HG02571 (cell line): Measurements from ENCODE around the gene ADAMTS2.

Source experiments
- ATAC-seq: cut with Tn5 transposase; IDR thresholded peaks from one replicate; pipeline ENCODE4 v1.9.1; 2021; ENCODE audit warnings: mild to moderate bottlenecking, moderate library complexity; ENCODE audit not compliant: unreplicated experiment

ADAMTS2 gene

DNA sequence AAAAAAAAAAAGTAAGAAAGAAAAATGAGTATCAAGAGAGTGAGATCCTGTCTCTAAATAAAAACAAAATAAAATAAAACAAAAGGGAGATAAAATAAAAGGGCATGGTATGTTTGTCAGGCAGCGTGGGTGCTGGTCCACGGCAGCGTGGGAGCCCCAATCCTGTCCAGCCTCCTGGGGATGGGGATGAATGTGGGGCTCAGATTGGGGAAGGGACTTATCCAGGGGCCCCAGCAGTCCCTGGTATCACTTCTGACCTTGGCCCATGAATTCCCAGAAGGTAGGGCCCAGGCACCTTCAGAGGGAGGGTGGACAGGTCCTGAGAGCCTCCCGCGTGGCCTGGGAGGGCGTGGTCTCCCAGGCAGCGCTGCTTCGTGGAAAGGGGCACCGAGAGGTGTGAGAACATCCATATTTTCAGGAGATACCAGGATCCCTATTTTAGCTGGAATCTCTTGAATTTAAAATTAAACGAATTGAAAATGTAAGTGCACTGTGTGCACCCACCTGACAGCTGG is 213.9 kb downstream of the ADAMTS2 start:
- ATAC-seq = no peak

GRCh38 chr5:179130101-179130681 is 215.1 kb downstream of the ADAMTS2 start:
- ATAC-seq = no peak

DNA sequence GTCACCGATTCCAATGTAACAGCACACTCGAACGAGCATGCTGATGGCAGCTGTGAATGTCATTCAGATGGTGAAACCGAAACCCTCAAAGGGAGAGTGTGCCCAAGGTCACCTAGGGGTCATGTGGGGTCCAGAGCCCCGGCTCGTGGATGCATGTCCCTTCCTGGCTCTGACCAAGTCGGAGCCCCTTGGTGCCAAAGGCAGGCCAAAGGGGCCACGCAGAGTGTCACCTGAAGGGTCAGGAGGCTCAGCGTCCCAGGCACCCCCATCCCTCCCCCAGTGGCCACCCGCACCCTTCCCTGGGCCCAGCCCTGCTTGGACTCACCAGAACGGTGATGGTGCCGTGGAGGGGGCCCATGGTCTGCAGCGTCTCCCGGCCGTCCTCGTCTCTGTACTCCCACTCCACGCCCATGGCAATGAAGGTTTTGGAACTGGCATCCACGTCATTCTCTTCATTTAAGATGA is 215.6 kb downstream of the ADAMTS2 start:
- ATAC-seq = no peak

GRCh38 chr5:179128976-179129375 is 216.3 kb downstream of the ADAMTS2 start:
- no peak for ATAC-seq

DNA sequence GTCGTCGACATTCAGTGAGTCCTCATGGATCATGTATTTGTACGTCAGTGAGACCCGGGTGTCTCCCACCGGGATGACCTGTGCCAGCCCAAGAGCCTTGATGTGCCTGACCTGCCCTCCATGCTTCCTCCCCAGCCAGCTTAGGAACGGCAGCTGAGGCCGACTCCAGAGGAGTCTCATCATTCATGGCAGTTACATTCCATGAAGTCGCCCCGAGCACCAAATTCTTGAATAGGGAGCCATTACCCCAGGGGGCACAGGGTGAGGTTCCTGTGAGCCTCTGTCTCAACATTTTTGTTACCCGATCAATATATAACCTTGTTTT is 217.3 kb downstream of the ADAMTS2 start:
- no peak for ATAC-seq

DNA sequence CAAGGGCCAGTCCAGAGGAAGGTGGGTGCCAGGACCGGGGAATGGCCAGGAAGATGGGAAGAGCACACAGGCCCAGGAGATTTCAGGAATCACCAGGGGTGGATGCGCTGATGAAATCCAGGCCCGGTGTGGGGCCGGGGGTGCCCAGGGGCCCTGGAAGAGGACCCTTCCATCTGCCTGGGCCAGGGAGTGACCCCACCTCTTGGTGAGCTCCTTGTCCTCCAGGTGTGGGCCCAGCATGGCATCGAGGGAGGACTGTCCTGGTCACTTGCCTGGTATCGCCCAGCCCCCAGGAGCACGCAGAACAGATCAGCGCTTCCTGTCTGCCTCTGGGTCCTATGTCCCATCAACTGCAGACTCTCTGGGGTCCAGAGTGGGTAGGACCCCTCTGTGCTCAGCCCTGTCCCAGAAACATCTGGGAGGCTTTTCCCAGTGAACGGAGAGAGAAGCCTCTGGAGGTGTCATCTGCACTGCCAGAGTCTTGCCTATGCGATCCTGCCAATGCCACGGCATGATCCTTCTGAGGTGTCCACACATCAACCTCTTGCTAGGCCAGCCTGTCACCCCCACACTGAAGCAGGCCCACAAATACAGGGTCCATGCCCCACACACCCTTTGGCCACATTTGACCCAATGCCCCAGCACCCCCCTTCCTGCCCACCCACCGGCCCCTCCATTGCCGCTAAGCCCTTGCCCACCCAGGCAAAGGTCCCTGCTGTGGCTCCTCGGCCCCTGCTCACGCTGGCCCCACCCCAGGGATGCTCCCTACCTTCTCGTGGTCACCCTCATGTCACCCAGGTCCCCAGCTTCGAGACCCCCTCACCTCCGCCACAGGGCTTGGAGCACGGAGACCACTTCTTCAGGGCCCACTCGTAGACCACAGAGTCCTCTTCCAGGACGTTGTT is 217.9 kb downstream of the ADAMTS2 start:
- no peak for ATAC-seq

DNA sequence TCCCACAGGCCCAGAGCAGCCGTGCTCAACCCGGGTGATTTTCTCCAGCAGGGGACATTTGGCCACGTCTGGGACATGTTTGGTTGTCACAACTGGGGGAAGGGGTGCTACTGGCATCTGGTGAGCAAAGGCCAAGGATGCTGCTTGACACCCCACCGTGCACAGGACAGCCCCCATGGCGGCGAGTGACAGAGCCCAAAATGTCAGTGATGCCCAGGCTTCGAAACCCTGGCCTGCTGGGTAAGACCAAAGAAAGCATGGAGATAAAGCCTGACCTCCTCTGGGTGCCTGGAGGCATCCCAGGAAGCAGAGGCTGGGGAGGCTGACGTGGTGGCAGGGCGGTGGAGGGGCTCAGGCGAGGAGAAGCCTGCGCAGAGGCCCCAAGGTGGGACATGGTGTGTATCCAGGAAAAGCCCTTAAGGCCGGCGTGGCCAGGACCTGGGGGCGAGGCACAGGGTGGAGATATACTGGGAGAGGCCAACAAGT is 218.7 kb downstream of the ADAMTS2 start:
- ATAC-seq = no peak

DNA sequence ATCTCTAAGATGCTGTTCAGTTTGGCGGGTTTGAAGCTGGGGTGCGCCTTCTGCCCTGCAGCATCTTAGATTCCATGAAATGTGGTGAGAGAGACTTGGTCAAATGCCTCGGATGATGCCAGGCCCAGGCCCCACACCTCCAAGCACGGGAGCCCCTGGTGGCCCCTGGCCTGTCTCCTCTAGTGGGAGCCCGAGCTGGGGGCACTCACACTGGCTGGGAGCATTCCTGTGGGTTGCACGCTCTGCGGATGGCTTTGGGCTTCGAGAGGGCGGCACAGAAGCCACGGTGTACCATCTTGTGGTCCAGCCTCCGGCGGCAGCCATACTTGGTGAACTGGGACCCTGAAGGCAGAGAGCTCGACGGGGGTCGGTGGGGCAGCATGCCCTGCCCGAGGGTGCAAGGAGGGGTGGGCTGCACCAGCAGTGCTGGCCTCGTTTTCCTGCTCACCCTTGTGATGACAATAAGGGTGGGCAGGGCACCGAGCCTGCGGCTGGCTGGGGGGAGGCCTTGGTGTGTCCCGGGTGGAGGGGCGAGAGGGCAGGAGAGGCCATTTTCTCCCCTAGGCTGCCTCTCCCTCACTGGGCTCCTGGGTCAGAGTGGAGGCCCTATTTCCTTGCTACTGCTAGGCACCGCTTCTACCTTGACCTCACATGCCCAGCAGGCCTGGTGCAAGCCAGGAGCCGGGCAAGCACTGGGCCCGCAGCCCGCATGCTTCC is 219.3 kb downstream of the ADAMTS2 start:
- no peak for ATAC-seq

DNA sequence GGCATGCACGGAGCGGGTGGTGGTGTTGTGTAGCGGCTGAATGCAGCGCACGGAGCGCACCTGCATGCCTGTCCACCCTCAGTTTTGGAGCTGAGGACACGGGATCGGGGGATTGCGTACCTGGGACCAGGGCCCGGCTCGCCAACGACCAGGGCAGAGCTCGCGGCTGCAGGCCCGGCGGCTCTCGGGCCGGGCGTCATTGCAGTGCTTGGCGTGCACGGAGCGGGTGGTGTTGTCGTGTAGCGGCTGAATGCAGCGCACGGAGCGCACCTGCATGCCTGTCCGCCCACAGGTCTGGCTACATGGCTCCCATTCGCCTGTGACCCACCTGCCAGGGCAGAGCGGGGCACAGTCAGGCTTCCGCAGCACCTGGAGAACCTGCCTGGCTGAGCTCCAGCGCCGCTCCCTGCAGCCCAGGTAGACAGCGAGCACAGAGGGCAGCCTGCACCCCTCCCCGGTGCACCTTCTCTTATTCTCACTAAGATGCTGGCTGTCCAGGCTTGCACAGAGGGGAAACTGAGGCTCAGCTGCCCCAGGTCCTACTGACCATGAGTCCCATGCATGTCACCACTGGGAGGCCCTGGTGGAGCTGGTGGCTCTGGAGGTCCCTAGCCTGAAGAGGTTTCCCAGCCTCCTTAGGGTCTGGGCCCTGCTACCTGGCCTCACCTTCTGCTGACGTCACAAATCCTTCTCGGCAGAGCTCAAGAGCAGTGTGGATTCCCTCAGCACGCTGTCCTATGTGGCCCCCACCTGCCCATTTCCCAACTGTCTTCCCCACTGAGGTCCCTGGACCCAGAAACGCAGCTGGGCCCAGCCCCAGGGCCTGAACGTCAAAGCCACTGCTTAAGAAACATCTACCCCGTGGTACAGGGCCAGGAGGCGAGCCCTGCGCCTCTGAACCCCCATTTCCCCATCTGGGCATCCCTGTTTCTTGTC is 220.1 kb downstream of the ADAMTS2 start:
- no peak for ATAC-seq

- ATAC-seq = no peak
These were observed 220.9 kb downstream of the ADAMTS2 start for GRCh38 chr5:179124273-179124852.

- no peak for ATAC-seq
These were observed 221.6 kb downstream of the ADAMTS2 start for GRCh38 chr5:179123491-179124272.

- ATAC-seq = no peak
These were observed 222.2 kb downstream of the ADAMTS2 start for GRCh38 chr5:179123109-179123426.

DNA sequence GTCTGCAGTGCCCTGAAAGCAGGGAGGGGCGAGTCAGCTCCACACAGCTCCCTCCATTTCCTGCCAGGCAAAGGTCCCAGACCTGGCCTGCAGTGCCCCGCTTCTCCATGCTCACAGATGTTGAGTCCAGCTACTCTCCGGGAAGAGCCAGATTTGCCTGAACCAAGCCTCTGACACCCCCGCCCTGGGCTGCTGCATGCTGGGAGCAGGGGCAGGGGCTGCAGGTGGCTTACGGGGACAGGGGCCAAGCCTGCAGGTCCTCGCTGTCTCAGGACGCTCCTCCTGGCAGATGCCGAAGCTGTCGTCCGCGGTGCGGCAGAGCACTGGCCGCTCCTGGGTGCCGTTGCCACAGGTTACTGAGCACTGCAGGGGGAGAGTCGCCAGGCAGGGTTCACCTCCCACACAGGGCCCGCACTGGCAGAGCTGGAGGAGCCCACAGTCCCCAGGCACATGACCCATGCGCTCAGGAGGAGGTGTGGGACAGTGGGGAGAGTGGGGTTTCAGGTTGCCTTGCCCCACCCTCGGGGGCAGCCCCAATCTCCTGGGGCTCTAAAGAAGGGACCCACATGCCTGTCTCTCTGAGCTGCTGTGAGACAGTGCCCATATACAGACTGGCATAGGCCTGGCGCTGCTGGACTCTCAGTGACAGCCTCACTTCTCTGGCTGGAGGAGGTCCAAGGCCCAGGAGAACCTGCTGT is 222.7 kb downstream of the ADAMTS2 start:
- no peak for ATAC-seq

DNA sequence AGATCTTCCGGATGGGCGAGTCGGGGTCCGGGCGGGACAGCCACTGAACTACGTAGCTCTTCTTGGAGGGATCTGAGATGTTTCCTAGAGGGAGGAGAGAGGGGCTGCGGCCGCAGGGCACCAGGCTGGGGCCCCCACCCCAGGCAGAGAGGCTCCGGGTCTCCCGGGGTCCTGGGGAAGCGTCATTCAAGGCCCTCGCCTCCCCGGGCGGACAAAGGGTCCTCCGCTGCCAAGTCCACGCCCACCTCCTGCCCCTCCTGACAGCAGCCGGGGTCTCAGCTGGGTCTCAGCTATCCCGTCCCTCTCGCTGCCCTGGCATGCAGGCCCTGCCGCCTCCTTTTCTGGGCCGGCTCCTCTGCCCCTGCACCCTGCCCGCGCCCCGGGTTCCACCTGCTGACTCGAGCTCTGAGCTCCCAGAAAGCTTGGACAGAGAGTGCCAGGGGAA is 223.6 kb downstream of the ADAMTS2 start:
- no peak for ATAC-seq

DNA sequence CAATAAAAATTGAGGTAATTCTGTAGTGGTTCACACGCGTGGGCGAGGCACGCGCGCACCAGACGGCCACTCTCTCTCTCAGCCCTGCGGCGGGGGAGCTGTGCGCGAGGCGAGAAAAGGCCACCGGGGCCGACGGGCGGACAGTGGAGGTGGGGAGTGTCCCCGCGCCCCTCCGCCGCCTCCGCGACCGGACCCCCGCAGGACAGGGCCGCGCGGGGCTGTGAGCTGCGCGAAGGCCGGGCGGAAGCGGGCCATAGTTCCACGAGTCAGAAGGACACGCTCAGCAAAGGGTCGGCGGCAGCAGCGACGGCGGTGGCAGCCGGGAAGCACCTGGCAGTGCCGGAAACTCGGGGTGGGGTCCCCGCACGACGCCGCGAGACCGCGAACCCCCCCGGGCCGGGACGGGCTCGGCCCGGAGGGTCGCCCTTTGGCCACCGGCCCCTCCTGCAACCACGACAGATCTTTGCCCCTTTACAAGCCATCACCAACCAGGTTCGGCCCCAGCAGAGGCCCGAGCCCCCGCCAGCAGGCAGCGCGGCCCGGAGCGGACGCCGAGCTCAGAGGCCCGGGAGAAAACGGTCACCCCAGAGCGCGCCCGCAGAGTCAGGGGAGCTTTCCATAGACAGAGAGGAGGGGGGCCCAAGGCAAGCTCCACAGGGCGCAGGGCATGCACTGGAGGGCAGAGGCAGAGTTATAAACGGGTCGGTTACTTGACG is 224.2 kb downstream of the ADAMTS2 start:
- no peak for ATAC-seq

- no peak for ATAC-seq
These were observed 224.8 kb downstream of the ADAMTS2 start for GRCh38 chr5:179120421-179120861.

DNA sequence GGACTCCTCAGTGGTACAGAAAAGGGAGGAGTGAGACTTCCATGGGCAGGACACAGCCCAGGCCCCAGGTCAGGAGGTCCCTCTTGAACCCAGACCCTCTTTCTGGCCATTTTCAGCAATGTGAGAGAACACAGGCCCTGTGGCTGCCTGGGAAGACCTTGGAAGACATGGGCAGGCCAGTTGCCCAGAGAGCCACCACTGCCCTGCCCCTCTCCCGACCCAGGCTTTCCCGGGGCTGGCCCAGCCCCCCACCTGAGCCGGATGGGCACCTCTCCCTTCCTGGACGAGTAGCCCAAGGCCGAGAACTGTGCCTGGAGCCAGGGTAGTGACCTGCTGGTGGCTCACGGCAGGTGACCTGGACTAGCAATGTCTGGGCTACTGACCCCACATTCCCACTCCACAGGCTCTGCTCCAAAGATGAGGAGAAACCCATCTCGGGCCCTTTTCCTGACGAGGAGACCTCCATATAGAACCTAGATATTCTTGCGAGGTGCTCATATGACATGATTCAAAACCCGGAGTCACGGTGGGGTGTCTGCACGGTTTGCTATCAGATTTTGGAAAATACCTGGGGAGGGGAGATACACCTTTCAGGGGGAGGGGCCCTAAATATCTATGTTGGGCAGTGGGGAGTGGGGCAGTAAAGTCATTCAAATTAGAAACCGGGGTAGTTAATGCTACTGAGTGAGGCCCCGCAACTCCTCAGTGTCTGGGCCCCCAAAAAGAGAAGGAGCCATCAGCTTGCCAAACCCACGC is 225.7 kb downstream of the ADAMTS2 start:
- ATAC-seq = no peak
